Lung microvascular endothelial cell (primary cell): ENCODE data around the gene FUBP3. TPM values are rescaled to one million over a fixed set of nuclear protein-coding genes. Genes with fewer than 3 reads are reported as not detected.
A peak's percentile ranks its signal among the peaks of the same experiment; 100 is the strongest.

ENCODE experiments used
- DNase-seq, 2 donors: peaks; one replicate each; pipeline versions ENCODE4 v3.0.0 to v3.0.0-alpha.2; 2010; ENCODE audit warnings: low read depth in 2 of 2
- total RNA-seq: library from RNA; depleted of rRNA; stranded (reverse); fragments of >200 nt; gene quantifications from 2 replicates; pipeline ENCODE4 v1.2.1, GENCODE V29; 2014

Gene FUBP3, protein sequence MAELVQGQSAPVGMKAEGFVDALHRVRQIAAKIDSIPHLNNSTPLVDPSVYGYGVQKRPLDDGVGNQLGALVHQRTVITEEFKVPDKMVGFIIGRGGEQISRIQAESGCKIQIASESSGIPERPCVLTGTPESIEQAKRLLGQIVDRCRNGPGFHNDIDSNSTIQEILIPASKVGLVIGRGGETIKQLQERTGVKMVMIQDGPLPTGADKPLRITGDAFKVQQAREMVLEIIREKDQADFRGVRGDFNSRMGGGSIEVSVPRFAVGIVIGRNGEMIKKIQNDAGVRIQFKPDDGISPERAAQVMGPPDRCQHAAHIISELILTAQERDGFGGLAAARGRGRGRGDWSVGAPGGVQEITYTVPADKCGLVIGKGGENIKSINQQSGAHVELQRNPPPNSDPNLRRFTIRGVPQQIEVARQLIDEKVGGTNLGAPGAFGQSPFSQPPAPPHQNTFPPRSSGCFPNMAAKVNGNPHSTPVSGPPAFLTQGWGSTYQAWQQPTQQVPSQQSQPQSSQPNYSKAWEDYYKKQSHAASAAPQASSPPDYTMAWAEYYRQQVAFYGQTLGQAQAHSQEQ
- 24.4 and 27.8 TPM in 2 replicates for total RNA-seq

DNA sequence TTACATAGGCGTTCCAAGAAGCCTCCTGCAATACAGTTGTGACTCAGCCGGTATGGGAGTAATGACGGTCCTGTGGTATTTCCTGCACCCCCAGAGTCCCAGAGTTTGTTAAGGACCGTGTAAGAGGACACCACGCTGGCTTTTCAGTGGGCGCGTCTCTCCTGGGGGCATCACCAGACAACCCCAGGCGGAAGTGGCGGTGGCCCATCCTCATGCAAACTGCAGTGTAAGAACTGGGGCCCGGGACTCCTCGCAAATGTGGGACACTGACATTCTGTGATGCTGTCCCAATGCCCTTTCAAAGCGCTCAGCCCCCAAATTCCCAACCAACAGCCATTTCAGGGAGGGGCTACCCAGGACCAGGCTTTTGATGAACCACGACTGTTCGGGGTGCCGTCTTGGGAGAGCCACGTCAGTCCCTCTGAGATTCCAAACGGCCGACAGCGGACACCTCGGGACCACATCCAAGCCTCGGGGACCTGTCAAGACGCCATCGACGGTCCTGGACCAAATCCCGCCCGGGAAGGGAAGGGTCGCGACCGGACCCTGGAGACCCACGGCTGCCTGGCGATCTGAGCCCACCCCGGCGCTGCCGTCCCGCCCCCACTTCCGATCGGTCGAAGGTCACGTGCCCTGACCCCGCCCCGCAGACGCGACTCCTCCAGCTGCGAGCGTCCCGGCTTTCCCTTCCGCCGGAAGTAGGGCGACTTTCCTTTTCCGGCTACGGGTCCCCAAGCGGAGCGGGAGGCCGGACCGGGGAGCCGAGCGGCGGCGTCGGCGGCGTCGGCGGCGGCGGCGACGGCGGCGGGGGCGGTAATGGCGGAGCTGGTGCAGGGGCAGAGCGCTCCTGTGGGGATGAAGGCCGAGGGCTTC is at the start of gene FUBP3:
TSS of gene FUBP3 (plus strand) at position 713 of the 873 bp plus-strand sequence. CDS start at position 817, 104 bp downstream.
- peak; percentile 85 to 87 for DNase-seq

DNA sequence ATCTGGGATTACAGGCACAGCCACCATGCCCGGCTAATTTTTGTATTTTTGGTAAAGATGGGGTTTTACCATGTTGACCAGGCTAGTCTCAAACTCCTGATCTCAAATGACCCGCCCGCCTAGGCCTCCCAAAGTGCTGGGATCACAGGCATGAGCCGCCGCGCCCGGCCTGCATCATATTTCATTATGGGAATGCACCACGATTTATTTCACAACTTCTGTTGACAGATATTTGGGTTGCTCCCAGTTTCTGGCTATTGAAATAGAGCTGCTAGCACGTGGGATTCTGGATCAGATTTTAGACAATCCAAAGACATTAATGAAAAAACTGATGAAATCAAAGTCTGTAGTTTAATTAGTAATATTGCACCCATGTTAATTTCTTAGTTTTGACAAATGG is 48.4 kb upstream of the FUBP3 start:
- DNase-seq: peak in 1 of 2 donors; percentile 21

DNA sequence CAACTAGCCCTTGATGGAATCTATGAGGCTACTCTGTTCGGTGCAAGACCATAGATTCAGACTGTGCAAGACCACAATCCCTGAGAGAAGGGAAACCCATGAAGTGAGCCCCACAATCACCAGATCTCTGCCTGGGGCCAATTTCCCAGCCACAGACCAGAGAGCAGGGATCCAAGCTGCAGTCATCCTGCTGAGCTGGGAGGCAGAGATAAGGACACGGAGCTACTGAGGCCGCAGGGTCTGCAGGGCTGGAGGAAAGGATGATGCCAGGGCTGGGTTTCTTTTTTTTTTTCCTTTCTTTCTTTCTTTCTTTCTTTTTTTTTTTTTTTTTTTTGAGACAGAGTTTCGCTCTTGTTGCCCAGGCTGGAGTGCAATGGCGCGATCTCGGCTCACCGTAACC is 47.7 kb upstream of the FUBP3 start:
- DNase-seq: no peak

DNA sequence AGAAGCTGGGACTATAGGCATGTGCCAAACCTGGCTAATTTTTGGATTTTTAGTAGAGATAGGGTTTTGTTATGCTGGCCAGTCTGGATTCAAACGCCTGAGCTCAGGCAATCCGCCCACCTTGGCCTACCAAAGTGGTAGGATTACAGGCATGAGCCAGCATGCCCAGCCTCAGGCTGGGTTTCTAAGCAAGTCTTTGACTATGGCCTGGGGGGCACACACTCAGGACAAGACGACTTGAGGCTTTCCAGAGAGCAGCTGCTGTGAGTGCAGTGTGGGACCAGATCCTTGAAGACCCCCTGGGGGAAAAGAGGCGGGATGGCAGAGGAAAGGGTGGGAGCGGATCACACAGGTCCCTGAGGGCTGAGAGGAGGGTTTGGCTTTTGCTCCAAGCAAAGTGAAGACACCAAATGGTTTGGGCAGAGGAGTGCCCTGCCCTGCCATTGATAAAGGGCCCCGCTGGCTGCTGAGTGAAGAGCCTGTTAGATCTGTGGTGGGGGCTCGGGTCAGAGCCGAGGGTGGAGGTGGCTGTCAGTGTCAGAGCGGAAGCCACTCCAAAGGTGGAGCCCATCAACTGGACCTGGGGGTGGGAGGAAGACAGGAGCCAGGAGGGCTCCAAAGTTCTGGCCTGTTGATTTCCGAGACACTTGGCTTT is 46.8 kb upstream of the FUBP3 start:
- no peak for DNase-seq

DNA sequence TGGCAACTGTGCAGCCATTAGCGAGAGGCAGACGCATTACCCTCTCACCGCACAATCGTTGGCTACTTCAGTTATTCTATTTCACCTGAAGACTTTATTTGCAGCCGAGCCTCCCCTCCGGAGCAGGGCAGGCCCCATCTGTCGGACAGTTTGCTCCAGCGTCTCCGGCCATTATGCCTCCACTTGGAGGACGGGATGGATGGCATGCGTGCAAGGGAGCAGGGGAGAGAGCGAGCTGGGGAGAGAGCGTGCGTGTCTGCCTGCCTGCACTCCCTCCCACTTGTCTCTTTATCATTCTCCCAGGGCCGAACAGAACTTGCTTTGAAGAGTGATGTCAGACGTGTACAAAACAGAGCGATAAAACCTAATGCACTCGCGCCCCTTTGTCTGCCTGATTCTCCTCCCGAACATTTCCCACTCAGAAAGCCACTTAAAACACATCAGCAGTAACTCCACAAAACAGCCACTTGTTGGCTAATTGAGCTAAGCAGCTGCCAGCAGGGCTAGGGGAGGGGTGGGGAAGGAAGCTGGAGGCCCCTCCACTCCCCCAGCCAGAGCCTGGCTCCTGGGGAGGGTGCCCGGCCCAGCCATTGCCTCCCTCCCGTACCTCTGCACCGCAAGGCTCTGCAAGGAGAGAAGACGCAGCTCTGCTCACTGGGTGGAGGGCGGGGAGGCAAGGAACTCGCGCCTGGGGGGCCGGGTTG is 43.4 kb upstream of the FUBP3 start:
- DNase-seq: no peak

DNA sequence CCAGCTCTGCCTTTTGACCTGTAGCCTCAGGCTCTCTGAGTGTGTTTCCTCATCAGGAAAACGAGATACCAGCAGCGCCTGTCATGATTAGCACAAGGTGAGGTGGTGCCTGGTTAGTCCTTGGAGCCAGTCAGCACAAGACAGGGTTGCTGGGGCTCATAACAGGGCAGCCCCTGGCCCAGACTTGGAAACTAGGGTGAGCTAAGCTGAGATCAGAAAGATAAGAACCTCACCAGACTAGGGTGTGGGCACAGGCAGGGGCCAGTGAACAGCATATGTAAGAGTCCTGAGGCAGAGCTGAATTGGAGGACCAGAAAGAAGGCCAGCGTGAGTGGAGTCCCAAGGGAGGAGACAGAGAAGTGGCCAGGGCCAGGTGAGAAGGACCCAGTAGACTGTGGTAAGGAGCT is 42.7 kb upstream of the FUBP3 start:
- no peak for DNase-seq

DNA sequence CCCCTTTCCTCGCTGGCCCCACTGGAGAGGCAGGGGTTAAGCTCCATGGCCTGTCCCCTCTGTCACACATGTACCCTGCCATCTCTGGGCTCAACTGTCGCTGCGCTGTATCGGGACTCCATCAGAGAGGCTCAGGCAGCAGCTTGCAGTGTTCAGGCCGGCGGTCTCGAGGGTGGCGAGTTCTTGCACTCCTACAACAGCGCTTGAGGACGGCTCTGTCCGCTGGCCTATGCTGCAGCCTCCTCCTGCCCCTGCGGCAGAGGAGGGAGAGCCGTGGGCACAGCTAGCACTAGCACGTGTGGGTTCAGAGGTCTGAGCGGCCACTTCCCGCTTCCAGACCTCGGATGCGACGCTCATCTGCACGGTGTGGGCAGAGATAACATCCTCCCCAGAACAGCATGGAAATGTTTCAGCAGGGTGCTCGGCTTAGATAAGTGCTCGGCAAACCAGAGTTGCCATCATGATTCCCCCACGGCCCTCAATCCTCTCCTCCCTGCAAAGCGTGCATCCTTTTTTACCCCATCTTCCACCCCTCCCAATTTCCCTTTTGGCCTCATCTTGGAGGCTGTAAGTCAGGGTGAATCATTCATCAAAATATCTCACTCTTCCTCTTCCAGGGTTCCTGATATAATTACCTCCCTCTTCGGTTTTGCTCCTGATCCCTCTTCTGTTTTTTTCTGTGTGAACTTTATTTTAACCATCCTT is 41.9 kb upstream of the FUBP3 start:
- peak; percentile 10 to 65 for DNase-seq

DNA sequence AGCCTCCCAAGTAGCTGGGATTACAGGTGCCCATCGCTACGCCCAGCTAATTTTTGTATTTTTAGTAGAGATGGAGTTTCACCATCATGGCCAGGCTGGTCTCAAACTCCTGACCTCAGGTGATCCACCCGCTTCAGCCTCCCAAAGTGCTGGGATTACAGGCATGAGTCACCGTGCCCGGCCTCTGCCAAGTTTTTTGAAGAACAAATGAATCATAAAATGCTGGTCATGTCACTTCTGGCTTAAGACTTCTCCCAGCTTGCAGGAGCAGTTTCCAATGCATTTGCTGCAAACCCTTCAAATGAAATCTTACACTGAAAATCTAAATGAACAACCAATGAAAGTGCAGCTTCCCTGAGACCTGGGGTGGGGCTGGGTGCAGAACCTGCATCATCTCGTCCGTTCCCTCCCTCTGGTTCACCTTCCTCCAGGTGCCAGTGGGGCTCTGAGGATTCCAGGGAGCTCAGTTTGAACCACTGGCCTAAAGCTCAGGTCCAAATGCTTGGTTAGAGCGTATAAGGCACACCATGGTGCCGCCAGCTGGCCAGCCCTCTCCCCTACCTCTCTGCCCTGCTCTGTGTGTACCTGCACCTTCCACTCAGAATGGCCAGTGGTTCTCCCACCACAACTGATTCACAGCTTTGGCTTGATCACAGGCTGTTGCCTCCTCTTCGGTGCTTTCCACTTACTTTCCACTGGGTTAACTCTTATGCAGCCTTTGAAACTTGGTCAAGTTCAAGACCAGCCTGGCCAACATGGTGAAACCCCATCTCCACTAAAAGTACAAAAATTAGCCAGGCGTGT is 39.8 kb upstream of the FUBP3 start:
- peak in 1 of 2 donors; percentile 61 for DNase-seq

DNA sequence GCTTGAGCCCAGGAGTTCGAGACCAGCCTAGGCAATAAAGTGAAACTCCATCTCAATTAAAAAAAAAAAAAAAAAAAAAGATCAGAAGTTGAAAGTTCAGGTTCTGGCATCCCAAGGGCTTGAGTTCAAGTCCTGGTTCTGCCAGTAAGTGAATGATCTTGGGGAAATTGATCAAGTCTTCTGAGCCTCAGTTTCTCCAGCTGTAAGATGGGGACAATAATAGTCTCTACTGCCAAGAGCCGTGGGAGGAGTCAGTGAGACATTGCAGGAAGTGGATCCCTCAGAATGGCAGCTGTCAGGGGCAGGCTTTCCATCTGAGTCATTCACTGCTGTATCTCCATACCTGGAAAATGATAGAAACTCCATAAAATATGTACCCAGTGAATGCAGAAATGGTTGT is 37.8 kb upstream of the FUBP3 start:
- no peak for DNase-seq

DNA sequence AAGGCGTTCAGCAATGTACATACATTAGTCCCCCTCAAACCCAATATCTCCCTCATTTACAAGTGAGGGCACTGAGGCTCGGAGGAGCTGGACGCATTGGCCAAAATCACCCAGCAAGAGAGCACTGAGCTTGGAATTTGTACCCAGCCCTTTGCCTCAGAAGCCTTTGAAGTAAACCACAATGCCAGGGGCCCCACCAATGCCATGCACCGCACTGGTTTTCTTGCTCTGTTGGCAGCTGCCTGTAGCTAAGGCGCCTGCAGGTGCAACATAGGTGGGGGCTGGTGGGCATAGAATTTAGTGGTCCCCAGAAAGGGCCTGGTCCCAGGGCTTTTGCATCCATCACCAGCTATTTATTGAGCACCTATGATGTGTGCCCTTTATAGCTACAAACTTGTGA is 37.3 kb upstream of the FUBP3 start:
- no peak for DNase-seq

DNA sequence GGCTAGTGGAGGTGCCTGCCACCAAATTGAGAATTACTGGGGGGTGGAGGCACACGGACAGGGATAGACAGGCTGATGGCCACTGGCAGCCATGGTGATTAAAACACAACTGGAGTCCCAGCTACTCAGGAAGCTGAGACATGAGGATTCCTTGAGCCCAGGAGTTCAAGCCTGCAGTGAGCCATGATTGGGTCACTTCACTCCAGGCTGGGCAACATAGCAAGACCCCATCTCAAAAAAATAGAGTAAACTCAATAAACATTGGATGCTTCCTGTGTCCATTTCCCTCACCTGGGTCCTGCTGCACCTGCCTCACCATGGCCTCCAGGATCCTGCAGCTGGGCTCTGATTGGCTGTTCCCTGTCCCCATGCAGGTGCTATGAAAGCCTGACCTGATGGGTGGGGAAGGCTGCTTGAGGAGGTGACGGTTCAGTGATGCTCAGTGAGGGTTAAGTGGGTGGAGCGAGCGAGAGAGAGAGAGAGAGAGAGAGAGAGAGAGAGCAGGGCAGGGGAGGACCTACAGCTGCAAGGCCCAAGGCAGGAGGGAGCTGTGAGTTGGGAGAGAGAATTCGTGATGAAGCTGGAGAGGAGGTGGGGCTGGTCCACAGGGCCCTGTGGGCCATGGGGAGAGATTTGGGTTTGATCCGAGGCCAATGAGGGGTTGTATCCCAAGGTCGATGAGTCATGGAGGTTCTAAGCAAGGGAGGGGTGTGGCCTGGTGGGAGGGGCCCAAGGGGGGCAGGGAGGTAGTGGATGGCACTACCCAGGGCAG is 36.7 kb upstream of the FUBP3 start:
- no peak for DNase-seq

DNA sequence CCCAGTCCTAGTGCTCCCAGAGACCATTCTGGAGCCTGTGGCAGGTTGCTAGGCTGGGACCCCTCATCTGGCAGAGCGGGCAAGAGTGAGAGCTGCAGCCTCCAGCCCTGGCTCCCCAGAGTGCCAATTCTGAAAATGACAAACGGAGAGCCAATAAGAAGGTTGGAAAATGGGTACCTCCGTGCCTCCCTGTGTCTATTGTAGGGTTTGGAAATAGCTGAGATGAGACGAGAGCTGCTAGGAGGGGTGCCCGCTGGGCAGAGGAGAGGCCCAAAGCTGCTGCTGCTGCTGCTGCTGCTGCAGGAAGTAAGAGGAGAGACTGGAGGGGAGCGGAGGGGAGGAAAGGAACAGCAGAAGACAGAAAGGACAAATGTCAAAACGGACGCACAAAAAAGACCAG is 36.0 kb upstream of the FUBP3 start:
- no peak for DNase-seq

DNA sequence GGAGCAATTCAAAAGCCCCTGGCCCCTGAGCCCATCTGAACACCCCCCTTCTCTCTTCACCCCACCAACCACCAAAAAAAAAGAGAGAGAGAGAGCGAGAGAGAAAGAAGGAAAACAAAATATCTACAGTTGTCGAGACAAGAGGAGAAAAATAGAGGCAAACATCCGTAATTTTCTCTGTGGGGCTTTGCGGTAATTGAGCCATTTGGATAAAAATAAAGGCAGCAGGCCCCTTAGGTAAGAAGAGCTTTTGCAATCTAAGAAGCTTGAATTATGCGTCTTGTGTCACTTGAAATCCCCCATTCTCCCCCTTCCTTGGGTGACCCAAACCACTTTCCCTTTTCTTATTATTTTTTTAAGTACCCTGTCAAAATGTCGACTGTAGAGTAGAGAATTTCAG is 35.5 kb upstream of the FUBP3 start:
- no peak for DNase-seq

DNA sequence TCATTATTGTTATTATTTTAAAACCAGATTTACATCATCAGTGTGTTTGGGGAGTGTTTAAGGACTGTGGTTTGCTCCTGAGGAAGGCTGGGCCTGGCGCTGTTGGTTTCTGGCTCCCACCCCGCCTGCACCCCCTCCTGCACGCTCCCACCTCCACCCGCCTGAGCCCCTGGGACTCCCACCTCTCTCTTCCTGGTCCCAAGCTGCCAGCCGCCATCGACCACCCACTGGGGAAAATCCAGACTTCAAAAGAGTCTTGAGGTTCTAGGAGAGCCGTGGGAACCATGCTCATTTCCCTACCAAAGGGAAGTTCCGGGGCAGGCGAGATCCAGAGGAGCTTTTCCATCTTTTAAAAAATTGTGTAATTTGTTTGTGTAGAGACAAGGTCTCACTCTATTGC is 35.0 kb upstream of the FUBP3 start:
- no peak for DNase-seq

DNA sequence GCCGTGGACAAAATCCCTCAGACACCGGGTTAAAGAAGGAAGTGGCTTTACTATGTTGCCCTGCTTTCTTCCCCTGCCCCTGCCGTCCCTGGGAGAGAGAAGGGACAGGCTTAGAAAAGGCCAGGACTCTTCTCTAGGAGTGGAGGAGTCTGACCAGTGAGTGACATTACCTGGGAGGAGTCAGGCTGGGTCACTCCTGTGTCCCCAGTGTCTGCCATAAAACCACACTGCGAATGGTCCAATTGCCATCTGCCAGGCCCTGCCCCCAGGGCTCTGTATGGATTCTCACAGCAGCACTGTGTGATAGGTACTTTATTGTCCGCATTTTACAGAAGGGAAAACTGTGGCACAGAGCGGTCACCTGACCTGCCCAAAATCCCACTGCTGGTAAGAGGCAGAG is 31.3 kb upstream of the FUBP3 start:
- DNase-seq: no peak

DNA sequence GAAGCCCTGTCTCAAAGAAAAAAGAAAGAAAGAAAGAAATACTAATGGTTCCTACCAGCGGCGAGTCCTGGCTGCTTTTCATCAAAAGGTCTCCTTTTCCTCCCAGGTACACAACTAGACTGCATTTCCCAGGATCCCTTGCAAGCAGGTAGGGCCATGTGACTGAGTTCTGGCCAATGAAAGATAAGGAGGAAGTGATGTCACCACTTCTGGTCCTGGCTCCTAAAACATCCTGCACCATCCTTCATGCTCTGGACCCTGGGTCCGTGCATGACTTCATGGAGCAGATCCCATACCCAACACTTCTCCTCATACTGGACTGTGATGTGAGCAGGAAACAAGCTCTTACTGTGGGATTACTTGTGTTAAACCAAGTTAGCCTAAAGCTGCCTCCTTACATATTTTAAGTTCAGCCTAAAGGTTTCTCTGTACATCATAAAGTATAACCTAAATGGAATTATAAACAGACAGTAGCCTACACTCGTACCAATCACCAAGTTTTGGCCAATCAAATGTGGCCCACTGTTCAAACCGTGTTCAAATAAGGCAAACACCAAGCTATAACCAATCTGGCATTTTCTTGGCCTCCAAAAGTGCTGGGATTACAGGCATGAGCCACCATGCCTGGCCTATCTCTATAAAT is 30.2 kb upstream of the FUBP3 start:
- DNase-seq: no peak

DNA sequence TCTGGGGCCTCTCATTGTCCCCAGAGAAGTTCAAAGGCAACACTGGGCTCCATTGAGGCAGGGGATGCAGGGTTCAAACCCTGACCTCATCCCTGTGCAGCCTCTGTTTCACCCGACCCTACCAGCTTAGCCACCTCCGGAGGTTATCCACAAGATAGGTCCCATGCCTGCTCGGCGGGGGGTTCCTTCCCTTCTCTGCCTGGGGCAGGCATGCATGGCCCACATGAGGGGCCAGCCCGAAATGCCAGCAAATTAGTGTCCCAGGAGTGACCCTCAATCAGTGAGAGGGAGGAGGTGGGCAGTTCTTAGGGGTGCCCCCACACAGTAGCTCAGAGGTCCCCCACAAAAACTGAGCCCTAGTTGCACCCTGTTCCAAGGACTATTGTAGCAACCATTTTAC is 24.8 kb upstream of the FUBP3 start:
- no peak for DNase-seq

DNA sequence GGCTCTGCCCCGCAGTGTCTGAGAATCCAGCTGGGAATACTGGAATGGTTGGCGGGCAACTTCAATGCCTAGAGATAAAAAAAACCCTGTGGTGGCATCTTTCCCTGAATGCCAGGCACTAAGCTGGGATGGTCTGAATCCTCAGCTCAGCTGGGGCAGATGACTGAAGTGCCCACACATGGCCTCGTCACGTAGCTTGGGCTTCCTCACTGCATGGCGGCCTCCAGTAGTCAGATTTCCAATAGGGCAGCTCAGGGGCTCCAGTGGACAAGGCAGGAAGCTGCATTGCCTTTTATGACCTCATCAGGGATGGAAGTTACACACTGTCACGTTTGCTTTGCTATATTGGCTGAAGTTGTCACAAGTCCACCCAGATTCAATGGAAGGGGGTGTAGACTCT is 24.3 kb upstream of the FUBP3 start:
- no peak for DNase-seq
